ENCODE data around the gene DOLK. TPM values are rescaled to one million over a fixed set of nuclear protein-coding genes. Genes with fewer than 3 reads are reported as not detected.

DOLK gene
- total and polyA plus RNA-seq, 4 donors, result 17.8 to 22.8 (median 21.1) TPM

DNA sequence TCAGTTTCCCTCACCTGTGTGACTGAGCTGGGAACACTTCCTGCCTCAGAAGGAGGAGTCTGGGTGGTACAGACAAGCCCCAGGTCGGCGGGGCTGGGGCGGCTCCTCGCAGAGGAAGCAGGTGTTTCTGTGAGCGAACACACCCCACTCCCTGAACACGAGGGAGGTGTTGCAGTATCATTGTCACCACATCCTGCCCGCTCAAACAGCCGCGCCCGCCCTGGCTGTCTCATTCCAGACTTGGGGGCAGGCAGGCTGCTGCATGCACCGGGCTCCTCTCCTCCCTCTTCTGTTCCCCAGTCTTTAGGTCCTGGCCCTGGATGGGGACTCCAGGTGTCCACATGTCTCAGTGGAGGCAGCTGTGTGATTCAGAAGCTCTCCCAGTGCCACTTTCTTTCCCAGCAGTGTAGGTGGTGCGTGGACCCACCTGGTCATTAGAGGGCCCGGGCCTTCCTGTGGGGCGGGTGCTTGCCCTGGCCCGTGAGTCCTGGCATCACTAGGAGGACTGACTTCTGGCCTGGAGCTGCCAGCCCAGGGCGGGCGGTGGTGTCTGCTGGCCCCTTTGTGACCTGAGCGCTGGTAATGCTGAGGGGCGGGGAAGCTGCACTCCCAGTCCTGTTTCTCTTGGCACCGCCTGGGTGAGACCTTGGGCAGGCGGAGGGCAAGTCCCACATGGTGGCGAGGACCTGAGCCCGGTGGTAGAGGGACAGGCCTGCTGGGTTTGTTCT, 44.9 kb downstream of the DOLK start:
- Histone ChIP-seq H3K36me3 (ENCODE audit: control insufficient read depth, insufficient read depth, low read length) (peaks cover 52% of the 10 kb centered on the region), H3K27me3 (ENCODE audit: control insufficient read depth, insufficient read depth, low read length) (no peaks in the 10 kb centered on the region), H3K4me3 (ENCODE audit: low read depth, low read length) (no peak overlapping the region), H3K27ac (ENCODE audit: low read depth, low read length) (no peak overlapping the region), H3K9me3 (ENCODE audit: control insufficient read depth, insufficient read depth, low read length) (no peaks in the 10 kb centered on the region), H3K4me1 (ENCODE audit: control insufficient read depth, insufficient read depth, low read length) (peaks cover 18% of the 10 kb centered on the region)
- 91% methylated on average over 23 of the region's 23 CpGs for whole genome bisulfite sequencing (ENCODE audit: insufficient coverage)
- no peak for DNase-seq (ENCODE audit: low read depth in 4 of 6, low spot score in 6 of 6)

DNA sequence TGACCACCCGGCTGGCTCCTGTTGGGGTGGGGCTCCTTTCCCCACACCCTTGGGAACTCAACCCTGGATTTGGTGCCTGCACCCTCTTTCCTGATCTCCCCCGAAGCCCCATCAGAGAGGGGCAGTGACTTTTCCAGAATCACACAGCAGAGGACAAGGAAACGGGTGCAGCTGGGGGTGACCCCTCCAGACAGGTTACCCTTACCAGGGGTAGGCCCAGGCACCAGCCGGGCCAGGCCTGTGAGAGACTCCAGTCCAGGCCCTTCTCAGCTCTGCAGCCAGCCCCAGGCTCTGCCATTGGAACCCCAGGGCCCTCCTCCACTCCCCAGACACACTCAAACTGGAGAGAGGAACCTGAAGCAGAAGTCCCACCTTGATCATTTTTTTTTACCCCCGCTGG, 45.6 kb downstream of the DOLK start:
- 97% methylated on average over 5 of the region's 5 CpGs for WGBS (ENCODE audit: insufficient coverage)
- H3K9me3 ChIP-seq (ENCODE audit: control insufficient read depth, insufficient read depth, low read length), result no peaks in the 10 kb centered on the region

DNA sequence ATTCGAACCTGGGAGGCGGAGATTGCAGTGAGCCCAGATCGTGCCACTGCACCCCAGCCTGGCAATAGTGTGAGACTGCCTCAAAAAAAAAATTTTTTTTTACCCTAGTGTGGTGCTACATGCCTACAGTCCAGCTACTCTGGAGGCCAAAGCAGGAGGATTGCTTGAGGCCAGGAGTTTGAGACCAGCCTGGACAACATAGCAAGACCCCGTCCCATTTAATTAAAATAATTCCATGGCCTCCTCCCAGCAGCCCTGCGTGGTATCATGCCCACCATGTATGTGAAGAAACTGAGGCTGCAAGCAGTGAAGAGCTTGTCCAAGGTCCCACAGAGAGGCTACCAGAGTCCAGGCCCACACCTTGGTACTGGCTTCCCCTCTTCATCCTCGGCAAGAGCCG, 46.0 kb downstream of the DOLK start:
- H3K27ac ChIP-seq (ENCODE audit: low read depth, low read length), result no peak overlapping the region
- no peak overlapping the region for H3K4me3 ChIP-seq (ENCODE audit: low read depth, low read length)
- no peaks in the 10 kb centered on the region for H3K9me3 ChIP-seq (ENCODE audit: control insufficient read depth, insufficient read depth, low read length)
- peaks cover 47% of the 10 kb centered on the region for H3K36me3 ChIP-seq (ENCODE audit: control insufficient read depth, insufficient read depth, low read length)
- H3K4me1 ChIP-seq (ENCODE audit: control insufficient read depth, insufficient read depth, low read length), result peaks cover 18% of the 10 kb centered on the region
- 99% methylated on average over 6 of the region's 7 CpGs for WGBS (ENCODE audit: insufficient coverage)
- no peak for DNase-seq (ENCODE audit: low read depth in 4 of 6, low spot score in 6 of 6)
- H3K27me3 ChIP-seq (ENCODE audit: control insufficient read depth, insufficient read depth, low read length), result no peaks in the 10 kb centered on the region

More for the DNA sequence above, 45.6 kb downstream of the DOLK start:
- DNase-seq (ENCODE audit: low read depth in 4 of 6, low spot score in 6 of 6), result no peak
- Histone ChIP-seq H3K4me1 (ENCODE audit: control insufficient read depth, insufficient read depth, low read length) (peaks cover 18% of the 10 kb centered on the region), H3K27me3 (ENCODE audit: control insufficient read depth, insufficient read depth, low read length) (no peaks in the 10 kb centered on the region), H3K4me3 (ENCODE audit: low read depth, low read length) (no peak overlapping the region), H3K36me3 (ENCODE audit: control insufficient read depth, insufficient read depth, low read length) (peaks cover 51% of the 10 kb centered on the region), H3K27ac (ENCODE audit: low read depth, low read length) (no peak overlapping the region)

DNA sequence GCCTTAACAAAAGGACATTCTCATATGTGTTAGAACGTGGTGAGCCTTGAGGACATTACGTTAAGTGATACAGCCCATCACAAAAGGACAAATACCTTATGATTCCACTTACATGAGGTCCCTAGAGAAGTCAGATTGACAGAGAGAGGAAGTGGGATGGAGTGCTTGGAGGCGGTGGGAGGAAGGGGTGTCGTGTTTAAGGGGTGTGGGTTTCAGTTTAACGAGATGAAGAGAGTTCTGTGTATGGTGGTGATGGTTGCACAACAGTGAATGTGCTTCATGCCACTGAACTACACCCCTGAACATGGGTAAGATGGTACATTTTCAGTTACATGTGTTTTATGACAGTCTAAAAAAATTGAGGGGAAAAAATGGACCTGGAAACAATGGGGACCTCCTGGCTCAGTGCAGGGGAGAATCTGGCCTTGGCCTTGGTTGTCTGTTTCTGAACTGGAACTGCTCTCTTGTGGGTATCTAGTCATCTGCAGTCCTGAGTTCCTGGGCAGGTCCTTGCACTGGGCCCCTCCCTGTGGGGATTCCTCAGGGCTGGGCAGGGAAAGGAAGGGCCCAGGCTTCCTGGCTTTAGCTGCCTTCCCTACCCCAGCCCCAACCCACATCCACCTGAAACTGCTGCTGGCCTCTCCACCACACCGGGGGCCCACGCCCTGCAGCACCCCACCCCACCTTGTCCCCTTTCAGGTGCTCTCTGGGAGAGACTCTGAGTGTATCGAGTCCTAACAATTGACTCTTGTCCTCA, 47.7 kb downstream of the DOLK start:
- WGBS (ENCODE audit: insufficient coverage), result 69% methylated on average over 4 of the region's 8 CpGs
- DNase-seq (ENCODE audit: low read depth in 4 of 6, low spot score in 6 of 6), result no peak
- Histone ChIP-seq H3K4me1 (ENCODE audit: control insufficient read depth, insufficient read depth, low read length) (peaks cover 22% of the 10 kb centered on the region), H3K4me3 (ENCODE audit: low read depth, low read length) (no peak overlapping the region), H3K36me3 (ENCODE audit: control insufficient read depth, insufficient read depth, low read length) (peaks cover 53% of the 10 kb centered on the region), H3K9me3 (ENCODE audit: control insufficient read depth, insufficient read depth, low read length) (no peaks in the 10 kb centered on the region), H3K27me3 (ENCODE audit: control insufficient read depth, insufficient read depth, low read length) (no peaks in the 10 kb centered on the region), H3K27ac (ENCODE audit: low read depth, low read length) (no peak overlapping the region)

DNA sequence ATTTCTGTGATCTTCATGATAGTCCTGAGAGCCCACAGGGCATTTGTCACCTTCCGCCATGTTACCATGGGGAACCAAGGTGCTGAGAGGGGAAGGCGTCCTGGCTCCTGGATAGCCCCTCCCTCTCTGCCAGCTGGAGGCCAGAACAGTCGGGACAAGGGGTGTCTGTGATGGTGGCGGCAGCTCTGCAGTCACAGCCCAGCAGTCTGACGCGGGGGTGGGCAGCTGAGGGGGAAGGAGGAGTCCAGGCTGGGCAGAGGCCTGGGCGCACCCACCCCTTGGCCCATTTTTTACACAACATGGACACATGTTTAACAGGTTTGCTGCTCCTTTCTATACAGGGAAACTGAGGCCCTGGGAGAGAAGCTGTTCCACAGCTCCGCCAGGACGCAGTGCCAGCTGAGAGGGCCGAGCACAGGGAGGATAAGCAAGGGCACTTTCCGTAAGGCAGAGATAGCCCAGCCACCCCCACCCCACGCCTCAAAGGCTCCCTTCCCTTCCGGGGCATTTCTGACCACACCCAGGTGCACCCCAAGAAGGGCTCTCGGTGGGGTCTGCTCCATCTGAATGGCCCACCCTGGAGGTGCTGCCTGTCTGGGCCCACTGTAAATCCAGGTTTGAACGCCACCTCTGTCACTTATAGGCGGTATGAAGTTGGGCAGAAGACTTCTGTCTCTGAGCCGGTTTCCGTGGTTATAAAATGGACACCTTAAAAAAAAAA, 48.4 kb downstream of the DOLK start:
- Histone ChIP-seq H3K4me3 (ENCODE audit: low read depth, low read length) (no peak overlapping the region), H3K4me1 (ENCODE audit: control insufficient read depth, insufficient read depth, low read length) (peaks cover 22% of the 10 kb centered on the region), H3K9me3 (ENCODE audit: control insufficient read depth, insufficient read depth, low read length) (no peaks in the 10 kb centered on the region), H3K27me3 (ENCODE audit: control insufficient read depth, insufficient read depth, low read length) (no peaks in the 10 kb centered on the region), H3K27ac (ENCODE audit: low read depth, low read length) (no peak overlapping the region), H3K36me3 (ENCODE audit: control insufficient read depth, insufficient read depth, low read length) (peaks cover 53% of the 10 kb centered on the region)
- 82% methylated on average over 10 of the region's 18 CpGs for WGBS (ENCODE audit: insufficient coverage)
- no peak for DNase-seq (ENCODE audit: low read depth in 4 of 6, low spot score in 6 of 6)

DNA sequence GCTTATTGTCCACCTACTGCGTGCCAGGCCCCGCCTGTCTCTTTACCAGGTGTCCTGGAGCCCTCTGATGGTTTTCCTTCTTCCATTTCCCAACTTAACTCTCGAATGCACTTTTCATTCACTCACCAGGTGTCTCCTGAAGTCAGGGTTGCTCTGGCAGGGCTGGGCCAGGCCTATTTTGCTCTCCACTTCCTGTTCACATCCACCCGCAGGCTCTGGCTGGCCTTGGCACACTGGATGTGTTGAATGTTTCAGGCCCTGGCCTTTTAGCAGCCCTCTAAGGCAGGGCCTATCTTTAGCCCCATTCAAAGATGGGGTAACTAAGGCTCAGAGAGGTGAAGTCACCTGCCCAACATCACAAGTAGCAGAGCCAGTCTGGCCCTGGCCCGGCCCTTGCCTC, 49.0 kb downstream of the DOLK start:
- no peaks in the 10 kb centered on the region for H3K27me3 ChIP-seq (ENCODE audit: control insufficient read depth, insufficient read depth, low read length)
- no peak overlapping the region for H3K4me3 ChIP-seq (ENCODE audit: low read depth, low read length)
- 94% methylated on average over 4 of the region's 5 CpGs for WGBS (ENCODE audit: insufficient coverage)
- DNase-seq (ENCODE audit: low read depth in 4 of 6, low spot score in 6 of 6), result no peak
- H3K4me1 ChIP-seq (ENCODE audit: control insufficient read depth, insufficient read depth, low read length), result peaks cover 23% of the 10 kb centered on the region
- H3K27ac ChIP-seq (ENCODE audit: low read depth, low read length), result no peak overlapping the region
- no peaks in the 10 kb centered on the region for H3K9me3 ChIP-seq (ENCODE audit: control insufficient read depth, insufficient read depth, low read length)
- H3K36me3 ChIP-seq (ENCODE audit: control insufficient read depth, insufficient read depth, low read length), result peaks cover 54% of the 10 kb centered on the region

DNA sequence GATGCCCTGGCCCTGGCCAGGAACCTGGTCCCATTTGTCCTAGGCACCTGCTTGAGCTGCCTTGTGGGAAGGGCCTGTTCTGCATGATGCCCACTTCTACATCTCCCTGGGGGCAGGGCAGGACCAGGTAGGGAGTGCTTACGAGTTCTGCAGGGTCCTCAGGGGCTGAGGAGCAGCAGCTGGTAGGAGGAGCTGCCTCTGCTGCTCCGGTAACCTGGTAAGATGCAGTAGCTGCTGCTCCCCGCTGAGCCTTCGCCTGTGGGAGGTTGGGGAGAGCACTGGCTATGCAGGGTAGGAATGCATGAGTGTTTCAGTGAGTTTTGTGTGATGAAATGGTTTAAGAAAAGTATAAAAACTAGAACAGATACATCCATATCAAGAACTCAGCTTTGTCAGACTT, 51.8 kb downstream of the DOLK start:
- Histone ChIP-seq H3K4me3 (ENCODE audit: low read depth, low read length) (no peak overlapping the region), H3K4me1 (ENCODE audit: control insufficient read depth, insufficient read depth, low read length) (peaks cover 40% of the 10 kb centered on the region), H3K36me3 (ENCODE audit: control insufficient read depth, insufficient read depth, low read length) (peaks cover 54% of the 10 kb centered on the region), H3K9me3 (ENCODE audit: control insufficient read depth, insufficient read depth, low read length) (no peaks in the 10 kb centered on the region), H3K27ac (ENCODE audit: low read depth, low read length) (no peak overlapping the region), H3K27me3 (ENCODE audit: control insufficient read depth, insufficient read depth, low read length) (no peaks in the 10 kb centered on the region)
- DNase-seq (ENCODE audit: low read depth in 4 of 6, low spot score in 6 of 6), result peak in 1 of 6 donors; percentile 9
- 37% methylated on average over 4 of the region's 4 CpGs for WGBS (ENCODE audit: insufficient coverage)

Other genes starting within 250 kb of the DOLK start
- gene PKN3, start 245.1 kb downstream of the DOLK start, total RNA-seq, result 1 to 10 TPM; 1.1 to 5.5 TPM
- gene PKN3, start 245.1 kb downstream of the DOLK start, polyA plus RNA-seq (ENCODE audit: insufficient read length in 2 of 2), result 1 to 10 TPM; 5.5 to 5.9 TPM
- 10 to 100 TPM in 1 of 2 donors, 1 to 10 TPM in 1; 3.5 to 12.6 TPM for gene ZDHHC12, start 223.5 kb downstream of the DOLK start, total RNA-seq
- gene ZDHHC12, start 223.5 kb downstream of the DOLK start, polyA plus RNA-seq (ENCODE audit: insufficient read length in 2 of 2), result 10 to 100 TPM; 11.2 to 15.0 TPM
- gene ZER1, start 175.7 kb downstream of the DOLK start, total RNA-seq, result 10 to 100 TPM; 23.1 to 34.1 TPM
- 10 to 100 TPM; 51.5 to 55.3 TPM for gene ZER1, start 175.7 kb downstream of the DOLK start, polyA plus RNA-seq (ENCODE audit: insufficient read length in 2 of 2)
- 10 to 100 TPM; 11.4 to 13.9 TPM for gene TBC1D13, start 160.3 kb downstream of the DOLK start, total RNA-seq
- 10 to 100 TPM; 31.4 to 36.0 TPM for gene TBC1D13, start 160.3 kb downstream of the DOLK start, polyA plus RNA-seq (ENCODE audit: insufficient read length in 2 of 2)
- 10 to 100 TPM; 14.2 to 28.2 TPM for gene ENDOG, start 129.1 kb downstream of the DOLK start, total RNA-seq
- 10 to 100 TPM; 35.5 to 36.9 TPM for gene ENDOG, start 129.1 kb downstream of the DOLK start, polyA plus RNA-seq (ENCODE audit: insufficient read length in 2 of 2)
- 10 to 100 TPM; 12.2 to 27.7 TPM for gene SPOUT1, start 117.8 kb downstream of the DOLK start, total RNA-seq
- 10 to 100 TPM; 51.1 to 57.7 TPM for gene SPOUT1, start 117.8 kb downstream of the DOLK start, polyA plus RNA-seq (ENCODE audit: insufficient read length in 2 of 2)
- gene KYAT1, start 65.7 kb downstream of the DOLK start, total RNA-seq, result 10 to 100 TPM in 1 of 2 donors, 1 to 10 TPM in 1; 8.9 to 12.1 TPM
- 10 to 100 TPM; 14.5 to 20.5 TPM for gene KYAT1, start 65.7 kb downstream of the DOLK start, polyA plus RNA-seq (ENCODE audit: insufficient read length in 2 of 2)
- gene LRRC8A, start 65.5 kb downstream of the DOLK start, total RNA-seq, result 10 to 100 TPM; 28.5 to 31.8 TPM
- 10 to 100 TPM; 53.9 to 57.4 TPM for gene LRRC8A, start 65.5 kb downstream of the DOLK start, polyA plus RNA-seq (ENCODE audit: insufficient read length in 2 of 2)
- gene PHYHD1, start 26.6 kb downstream of the DOLK start, total RNA-seq, result 10 to 100 TPM in 1 of 2 donors, 1 to 10 TPM in 1; 7.8 to 29.9 TPM
- 10 to 100 TPM; 23.2 to 27.4 TPM for gene PHYHD1, start 26.6 kb downstream of the DOLK start, polyA plus RNA-seq (ENCODE audit: insufficient read length in 2 of 2)
- 10 to 100 TPM; 30.3 to 31.4 TPM for gene NUP188, start 96 bp upstream of the DOLK start, total RNA-seq
- 10 to 100 TPM; 33.7 to 43.6 TPM for gene NUP188, start 96 bp upstream of the DOLK start, polyA plus RNA-seq (ENCODE audit: insufficient read length in 2 of 2)
- gene SH3GLB2, start 80.7 kb upstream of the DOLK start, total RNA-seq, result 100 to 1,000 TPM in 1 of 2 donors, 10 to 100 TPM in 1; 62.8 to 138 TPM
- 100 to 1,000 TPM; 130 to 160 TPM for gene SH3GLB2, start 80.7 kb upstream of the DOLK start, polyA plus RNA-seq (ENCODE audit: insufficient read length in 2 of 2)
- 10 to 100 TPM; 21.2 to 29.4 TPM for gene MIGA2, start 89.0 kb upstream of the DOLK start, total RNA-seq
- 10 to 100 TPM; 24.4 to 35.6 TPM for gene MIGA2, start 89.0 kb upstream of the DOLK start, polyA plus RNA-seq (ENCODE audit: insufficient read length in 2 of 2)
- 10 to 100 TPM; 14.9 to 15.8 TPM for gene DOLPP1, start 133.5 kb upstream of the DOLK start, total RNA-seq
- 10 to 100 TPM; 25.2 to 31.4 TPM for gene DOLPP1, start 133.5 kb upstream of the DOLK start, polyA plus RNA-seq (ENCODE audit: insufficient read length in 2 of 2)
- 10 to 100 TPM; 27.1 to 30.7 TPM for gene CRAT, start 163.2 kb upstream of the DOLK start, total RNA-seq
- gene CRAT, start 163.2 kb upstream of the DOLK start, polyA plus RNA-seq (ENCODE audit: insufficient read length in 2 of 2), result 10 to 100 TPM; 65.9 to 68.7 TPM
- gene PTPA, start 163.8 kb upstream of the DOLK start, total RNA-seq, result 100 to 1,000 TPM in 1 of 2 donors, 10 to 100 TPM in 1; 62.3 to 117 TPM
- gene PTPA, start 163.8 kb upstream of the DOLK start, polyA plus RNA-seq (ENCODE audit: insufficient read length in 2 of 2), result 100 to 1,000 TPM in 1 of 2 donors, 10 to 100 TPM in 1; 98.6 to 116 TPM
- gene IER5L, start 230.7 kb upstream of the DOLK start, total RNA-seq, result 10 to 100 TPM; 10.4 to 17.5 TPM
- gene IER5L, start 230.7 kb upstream of the DOLK start, polyA plus RNA-seq (ENCODE audit: insufficient read length in 2 of 2), result 1 to 10 TPM; 5.9 to 7.6 TPM

Data from spinal cord (tissue), 10 donors.